Hematopoietic multipotent progenitor cell treated with erythropoietin and hydrocortisone succinate and interleukin-3 and kit ligand, for 8 days (in vitro differentiated cells): Measurements from ENCODE around the gene FKBP1A.

ENCODE experiments used
- DNase-seq: peaks from one replicate; pipeline ENCODE4 v3.0.0-alpha.2; 2015

The FKBP1A gene

DNA sequence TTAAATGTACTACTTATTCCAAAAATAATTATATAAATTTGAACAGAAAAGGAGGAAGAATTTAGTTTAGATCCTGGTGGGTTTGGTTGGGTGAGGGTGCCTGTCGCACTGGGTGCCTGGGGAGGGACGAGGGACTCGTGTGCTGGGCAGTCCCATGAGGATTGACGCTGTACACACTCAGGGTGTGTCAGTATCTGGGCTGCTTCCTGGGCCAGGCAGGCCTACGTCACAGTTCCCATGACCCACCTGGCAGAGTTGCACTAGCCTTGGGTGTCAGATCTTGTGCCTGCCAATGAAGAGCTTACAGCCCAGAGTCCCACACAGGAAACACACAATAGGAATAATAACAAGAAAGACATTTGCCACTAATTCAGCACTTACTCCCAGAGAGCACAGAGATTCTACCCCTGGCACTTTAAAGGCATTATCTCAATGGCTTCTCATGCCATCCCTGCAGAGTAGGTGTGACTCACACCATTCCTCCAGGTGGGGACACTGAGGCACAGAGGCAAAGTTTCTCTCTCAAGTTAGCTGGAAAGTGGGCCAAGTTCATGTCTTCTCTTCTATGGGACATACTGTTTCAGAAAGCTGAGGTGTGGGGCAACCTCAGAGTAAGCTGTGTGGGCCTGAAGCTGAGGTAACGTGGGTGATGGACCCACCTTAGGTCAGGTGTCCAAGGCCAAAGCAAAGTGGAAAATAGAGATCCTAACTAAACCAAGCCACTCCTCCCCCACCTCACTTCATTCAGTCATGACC lies 62.6 kb downstream of the FKBP1A start:
- DNase-seq = no peak

DNA sequence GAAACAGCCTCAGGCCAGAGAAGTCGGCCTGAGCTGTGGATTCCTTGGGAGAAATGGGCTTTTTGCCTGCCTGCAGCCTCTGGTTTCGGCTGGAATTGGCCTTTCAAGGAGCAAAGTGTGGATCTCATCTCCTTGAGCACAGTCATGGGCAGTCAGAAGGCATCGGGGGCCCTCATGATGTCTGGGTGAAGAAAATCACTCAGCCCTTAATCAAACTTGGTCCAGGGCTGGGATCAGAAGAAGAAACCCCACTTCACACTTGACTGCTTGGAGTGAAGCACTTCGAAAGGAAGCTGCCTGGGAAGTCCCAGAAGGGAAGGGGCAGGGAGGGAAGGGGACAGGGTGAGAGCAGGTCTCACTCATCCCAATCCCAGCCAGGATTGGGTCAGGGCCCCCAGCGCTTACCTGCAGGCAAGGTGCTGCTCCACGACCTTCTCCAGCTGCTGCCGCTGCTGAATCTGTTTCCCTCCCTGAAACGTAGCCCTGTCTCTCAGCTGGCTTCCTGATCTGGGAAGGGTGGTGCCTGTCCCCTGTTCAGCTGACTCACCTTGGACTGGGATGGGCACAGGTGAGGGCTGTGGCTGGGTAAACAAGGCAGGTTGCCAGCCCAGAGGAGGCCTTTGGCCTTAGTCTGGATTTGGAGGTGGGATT lies 64.0 kb downstream of the FKBP1A start, which contains the start of gene SDCBP2:
TSS of gene SDCBP2 (minus strand) at position 460 of the 651 bp plus-strand sequence. CDS start 8,723 bp downstream, outside the sequence.
- DNase-seq = no peak

DNA sequence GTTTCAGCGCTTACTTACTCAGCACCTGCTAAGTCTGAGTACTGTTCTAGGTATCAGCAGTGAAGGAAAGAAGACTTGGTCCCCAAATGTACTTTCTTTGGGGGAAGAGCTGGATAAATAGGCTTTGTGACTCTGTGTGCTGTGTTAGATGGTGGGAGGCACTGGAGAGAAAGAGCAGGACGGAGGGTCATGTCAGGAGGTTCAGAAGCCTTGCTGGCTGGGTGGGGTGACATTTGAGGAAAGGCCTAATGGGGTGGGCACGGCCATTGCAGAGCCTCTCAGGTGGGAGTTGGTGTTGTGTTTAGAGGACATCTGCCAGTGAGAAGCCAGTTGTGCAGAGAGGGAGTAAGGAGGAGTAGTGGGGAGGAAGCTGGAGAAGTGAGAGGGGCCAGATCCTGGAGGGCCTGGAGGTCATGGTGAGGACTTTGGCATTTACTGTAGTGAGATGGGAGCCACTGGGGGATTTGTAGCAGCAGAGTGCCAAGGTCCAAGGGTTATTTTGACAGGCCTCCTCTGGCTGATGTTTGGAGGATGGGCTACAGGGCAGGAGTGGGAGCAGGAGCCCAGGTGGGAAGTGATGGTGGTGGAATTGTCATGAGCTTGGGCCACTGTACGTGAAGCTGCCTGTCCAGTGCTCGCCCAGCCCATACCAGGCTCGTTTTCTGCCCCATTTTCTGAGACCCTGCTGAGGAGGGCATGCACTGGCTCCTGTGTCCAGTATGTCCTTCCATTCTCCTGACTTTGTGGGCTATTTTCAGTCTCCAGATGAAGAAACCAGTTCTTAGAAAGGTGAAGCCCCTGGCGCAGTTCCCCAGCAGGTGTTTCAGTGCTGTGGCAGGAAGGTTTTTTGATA lies 64.8 kb downstream of the FKBP1A start:
- DNase-seq = no peak

DNA sequence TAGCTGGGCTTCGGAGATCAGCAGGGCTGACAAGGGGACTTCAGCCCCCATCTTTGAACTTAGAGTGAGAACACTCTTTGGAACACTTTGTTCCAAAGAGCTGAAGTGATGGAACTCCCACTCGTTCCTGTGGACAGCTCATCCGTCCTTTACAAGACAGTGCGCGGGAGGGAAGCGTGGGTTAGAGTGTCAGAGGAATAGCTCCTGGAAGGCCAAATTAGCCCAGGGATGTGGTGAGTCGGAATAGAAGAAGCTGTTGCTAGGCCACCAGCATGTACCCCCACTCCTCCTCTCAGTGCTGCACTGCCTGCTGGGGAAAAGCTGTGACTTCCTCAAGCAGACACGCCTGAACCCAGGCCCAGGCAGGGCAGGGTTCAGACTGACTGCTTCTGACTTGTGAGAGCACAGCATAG lies 65.6 kb downstream of the FKBP1A start:
- DNase-seq = no peak

DNA sequence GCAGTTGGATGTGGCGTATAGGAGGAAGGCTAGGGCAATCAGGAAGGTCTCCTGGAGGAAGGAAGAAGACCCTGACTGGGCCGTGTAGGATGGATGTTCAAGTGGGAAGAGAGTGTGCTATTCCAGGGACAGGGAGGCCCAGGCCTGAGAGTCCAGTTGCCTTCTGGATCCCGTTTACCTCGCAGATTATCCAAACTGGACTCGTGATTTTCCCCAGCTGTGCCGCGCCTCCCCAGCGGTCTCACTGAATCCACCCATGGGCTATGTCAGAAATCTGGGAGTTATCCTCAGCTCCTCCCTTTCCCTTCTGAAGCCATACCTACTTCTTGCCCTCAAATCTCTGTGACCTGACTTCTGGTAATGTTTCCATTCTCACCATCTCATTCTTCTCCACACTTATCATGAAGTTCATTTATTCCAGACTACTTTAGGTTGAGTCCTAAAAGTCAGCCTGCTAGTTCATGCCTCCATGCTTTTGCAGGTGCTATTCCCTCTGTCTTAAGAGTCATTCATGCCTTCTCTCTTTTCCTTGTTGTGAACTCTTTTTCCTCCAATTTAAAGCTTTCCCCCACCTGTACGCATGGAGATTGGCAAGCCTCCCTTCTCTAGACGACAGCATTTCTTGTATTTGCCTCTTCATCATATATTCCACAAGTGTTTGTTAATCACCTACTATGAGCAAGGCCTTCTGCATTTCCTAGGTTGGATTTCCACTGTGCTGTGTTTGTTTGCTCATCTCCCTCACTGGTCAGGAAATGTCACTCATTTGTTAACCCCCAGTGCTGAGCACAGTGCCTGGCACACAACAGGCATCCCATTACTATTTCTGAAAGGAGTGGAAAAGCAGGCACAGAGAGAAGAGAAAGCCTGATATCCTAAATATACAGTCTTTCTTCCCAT lies 66.6 kb downstream of the FKBP1A start:
- DNase-seq = no peak

DNA sequence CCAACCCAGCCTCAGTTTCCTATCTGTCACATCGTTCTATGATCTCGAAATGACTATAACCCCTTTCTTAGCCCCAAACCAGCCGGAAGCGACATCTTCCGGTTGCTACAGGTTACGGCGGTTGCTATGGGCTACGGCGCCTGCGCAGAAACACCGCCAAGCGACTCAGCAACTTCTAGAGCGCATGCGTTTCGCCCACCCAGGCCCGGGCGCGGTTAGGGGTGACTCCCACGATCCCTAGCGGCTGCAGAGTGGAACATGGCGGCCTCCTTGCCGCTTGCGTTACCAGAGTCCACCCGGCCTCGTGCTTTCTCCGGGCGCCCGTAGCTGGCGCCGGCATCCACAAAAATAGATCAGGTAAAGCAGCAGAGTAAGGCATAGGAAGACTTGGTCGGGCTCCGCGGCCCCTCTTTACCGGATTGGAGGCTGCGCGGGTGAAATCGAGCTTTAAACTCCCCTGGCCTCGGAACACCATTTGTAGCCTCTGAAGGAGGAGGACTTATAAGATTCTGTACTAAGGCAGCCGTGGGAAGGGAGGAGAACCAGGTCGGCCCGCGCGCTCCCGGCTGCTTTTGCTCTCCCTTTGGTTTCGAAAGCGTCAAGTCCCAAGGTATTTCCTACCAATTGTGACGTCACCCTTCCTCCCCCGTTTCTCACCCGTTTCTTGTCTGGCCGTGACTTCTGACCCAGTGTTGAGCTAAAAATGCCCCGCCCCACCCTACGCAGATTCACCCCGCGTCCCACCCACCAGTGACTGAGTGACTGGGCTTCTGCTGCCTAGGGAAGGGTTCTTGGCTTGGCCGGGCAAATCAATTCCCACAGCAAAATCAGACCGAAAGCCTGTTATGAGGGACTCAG lies 67.5 kb downstream of the FKBP1A start:
- DNase-seq = peak; percentile 98

DNA sequence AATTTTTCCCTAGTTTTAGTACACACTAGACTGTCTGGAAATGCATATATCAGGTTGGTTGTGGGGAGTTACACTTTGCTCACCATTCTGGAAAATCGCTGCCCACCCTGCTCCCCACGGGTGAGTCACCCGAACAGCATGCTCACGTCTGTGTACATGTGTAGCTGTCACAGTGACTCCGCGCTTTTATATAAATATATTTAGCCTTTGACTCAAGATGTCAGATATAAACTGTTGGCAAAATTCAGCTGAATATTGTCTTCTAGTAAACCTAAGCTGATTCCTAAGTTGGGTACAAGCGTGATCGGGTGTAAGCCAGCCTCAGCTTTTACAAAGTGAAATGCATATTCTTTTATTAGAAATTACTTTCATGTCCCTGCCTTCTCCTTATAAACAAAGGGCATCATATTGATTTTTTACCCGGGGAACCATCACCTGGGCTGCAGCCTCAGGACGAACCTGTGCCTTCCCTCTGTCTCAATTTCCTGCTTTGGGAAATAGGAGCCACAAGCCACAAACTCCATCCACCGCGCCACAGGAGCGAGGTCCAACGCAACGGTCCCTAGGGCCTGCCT lies 68.2 kb downstream of the FKBP1A start:
- peak; percentile 31 for DNase-seq

DNA sequence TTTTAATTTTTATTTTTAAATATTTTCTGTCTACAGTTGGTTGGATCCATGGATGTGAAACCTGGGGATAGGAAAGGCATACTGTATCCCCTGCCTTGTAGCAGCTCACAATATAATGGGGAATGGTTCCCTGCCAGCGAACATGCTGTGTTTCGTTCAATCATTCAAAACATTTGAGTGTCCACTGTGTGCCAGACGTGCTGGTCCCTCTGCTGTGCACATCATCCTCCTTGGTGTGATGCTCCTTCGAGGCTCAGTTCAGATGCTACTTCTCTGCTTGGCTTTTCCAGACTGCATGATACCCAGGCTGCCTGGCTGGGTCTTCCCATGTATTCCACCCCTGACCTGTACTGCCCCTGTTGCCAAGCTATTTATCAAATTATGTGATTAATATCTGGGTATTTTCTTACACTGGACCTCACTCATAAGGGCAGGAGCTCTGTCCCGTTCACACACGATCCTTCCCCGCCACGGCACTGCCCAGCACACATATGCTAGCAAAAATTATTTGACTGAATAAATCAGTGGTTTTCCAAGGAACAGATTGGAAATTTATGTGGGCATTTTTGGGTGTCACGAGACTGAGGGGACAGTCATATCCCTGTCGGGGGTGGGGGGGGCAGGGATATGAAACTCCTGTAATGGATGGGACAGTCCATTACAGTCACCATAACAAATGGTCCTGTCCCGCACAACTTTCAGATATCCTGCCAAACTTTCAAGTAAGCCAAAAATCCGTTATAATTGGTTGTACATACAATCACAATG lies 68.8 kb downstream of the FKBP1A start:
- DNase-seq = no peak

DNA sequence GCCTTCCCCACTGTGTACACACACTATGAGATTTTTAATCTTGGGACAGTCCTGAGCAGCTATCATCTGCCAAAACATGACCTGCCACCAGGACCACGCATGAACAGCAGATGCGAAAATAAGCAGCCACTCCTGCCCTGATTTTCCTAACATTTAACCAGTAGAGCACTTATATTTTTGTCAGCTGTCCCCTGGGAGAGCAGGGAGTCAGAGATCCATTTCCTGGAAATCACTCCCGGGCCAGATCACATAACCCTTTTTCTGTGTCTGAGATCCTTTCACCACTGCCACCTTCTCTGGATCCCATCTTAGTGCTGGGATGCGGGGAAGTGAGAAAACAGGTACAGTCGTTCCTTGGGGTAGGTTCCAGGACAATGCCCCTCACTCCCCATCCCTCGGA lies 69.6 kb downstream of the FKBP1A start:
- DNase-seq = no peak

DNA sequence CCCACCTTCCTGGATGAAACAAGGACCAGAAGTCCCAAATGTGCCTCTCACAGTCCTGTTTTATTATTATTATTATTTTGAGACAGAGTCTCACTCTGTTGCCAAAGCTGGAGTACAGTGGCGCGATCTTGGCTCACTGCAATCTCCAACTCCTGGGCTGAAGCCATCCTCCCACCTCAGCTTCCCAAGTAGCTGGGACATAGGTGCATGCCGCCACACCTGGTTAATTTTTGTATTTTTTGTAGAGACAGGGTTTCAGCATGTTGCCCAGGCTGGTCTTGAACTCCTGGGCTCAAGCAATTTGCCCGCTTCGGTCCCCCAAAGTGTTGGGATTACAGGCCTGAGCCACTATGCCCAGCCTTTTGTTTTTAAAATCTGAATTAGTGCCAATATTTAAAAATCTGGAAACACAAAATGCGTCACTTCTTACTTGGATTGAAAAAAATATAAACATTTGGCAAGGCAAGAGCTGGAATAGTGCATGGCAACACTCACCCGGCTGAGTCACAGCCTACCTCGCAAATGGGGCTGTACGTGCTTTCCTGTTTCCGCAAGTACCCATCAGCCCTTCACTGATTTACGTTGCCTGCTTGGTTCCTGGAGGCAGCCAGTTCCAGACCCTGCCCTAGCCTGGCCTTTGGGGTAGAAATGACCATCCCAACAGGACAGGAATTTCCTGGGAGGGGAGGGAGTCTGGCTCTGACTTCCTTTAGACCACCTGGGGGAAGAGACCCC lies 70.2 kb downstream of the FKBP1A start:
- no peak for DNase-seq

DNA sequence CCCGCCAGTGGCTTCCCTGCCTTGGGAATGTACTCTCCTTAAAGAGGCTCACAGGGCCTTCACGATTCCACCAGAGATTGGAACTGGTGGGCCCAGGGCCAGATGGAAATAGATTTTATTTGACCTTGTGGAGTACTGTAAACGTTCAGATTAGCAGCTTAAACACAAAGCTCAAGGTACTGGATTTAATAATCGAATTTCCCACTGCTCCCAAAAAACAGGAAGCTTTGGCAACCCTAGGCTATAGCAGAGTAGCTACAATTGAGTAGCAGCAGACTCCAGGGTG lies 71.3 kb downstream of the FKBP1A start:
- no peak for DNase-seq

DNA sequence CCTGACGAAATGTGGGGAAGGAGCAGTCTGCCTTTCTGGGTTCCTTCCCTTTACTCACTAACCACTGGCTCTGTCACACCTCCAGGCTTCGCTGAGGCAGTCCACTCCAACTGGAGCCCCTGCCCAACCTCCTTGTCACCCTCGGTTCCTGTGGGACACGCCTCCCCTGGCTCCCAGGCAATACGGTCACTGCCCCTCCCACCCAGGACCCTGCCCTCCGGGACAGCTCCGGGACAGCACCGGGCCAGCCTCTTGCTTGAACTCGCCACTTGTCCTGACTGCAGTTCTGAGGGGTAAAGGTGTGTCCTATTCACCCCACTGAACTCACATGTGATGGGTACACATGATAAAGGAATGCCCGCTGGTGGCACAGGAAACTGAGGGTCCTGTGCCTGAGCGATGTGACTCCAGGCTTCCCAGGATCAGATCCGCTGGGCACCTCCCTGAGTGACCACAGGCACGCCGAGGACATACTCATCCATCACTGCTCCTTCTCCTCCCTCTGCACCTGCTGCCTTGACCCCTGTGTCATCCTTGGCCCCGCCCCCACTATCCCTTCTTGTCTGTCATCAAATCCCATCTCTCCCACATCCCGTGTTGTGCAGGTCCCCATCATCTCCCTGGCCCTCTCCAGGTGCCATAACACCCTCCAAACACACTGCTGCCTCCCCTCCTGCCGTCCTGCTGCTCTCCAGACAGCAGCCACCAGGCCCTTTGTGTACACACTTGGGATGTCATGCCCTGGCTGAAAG lies 71.8 kb downstream of the FKBP1A start:
- no peak for DNase-seq

DNA sequence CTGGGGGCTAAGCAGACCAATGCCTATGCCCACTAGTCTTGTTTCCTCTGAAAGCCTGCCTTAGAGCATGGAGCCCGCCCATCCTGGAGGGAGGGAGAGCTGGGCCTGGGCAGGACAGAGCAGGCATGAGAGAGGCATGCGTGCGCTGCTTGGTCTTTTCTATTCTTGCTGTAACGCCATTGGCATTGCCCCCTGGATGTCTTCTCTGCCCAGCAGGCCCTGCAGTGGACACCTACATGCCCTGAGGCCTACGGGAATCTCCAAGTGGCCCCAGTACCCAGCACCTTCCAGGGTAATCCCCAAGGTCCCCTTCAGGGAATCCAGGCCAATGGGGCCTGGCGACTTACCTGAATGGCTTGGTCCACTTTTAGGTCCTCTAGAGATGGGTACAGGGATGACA lies 72.8 kb downstream of the FKBP1A start:
- no peak for DNase-seq

DNA sequence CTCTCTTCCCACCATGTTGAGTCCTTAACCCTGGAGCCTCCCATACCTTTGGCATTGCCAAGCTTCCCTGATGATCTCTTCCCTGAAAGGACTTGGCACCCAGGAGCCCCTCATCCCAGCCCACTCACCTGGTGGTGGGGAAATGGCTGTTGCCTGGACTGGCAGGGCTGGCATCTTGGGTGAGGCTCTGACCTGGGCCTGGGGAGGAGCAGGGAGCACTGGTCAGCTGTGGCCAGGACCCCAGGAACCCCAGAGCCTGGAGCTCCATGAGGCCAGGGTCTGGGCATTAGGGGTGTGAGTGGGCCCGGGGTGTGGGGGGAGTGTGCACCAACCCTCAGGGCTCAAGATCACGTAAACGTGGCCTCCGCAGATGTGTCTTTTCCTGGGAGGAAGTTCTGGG lies 73.4 kb downstream of the FKBP1A start:
- DNase-seq = no peak

DNA sequence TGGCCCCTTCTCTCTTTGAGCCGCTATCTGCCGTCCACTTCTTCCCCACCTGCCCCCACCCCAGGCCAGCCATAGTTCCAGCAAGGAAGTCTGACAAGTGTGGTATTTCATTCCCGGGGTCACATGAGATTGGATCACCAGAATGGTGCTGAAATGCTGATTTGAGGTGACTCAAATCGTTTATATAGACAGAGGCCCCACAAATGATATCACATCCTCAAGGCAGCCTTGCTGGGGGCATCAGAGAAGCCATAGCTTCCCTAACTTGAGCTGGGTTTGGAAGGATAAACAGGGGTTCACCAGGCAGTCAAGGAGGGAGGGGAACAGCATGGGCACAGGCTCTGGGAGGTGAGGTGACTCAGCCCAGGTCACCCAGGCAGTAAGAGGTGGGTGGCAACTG lies 73.8 kb downstream of the FKBP1A start:
- DNase-seq = no peak
